Measurements from ENCODE around the gene PAPOLG.

DNA sequence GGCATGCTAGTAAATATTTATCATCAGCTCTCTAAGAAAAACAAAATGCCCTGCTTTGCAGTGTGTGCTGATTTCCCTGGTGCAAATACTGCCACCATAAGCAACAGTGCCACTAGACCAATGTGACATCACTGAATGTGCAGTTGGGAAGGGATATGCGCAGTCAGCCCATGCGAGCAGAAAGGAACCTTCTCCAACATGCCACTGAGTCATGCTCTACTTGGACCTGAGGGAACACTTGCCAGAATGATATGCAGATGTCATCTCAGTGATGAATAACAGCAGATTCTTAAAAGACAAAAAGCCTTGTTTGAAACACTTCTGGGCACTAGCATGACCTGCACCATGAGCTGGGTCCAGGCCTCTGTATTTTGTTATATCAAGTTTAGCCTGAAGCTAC lies 70.0 kb downstream of the PAPOLG start:
- no peak for TF ChIP-seq POLR2A (IDR thresholded peaks at IDR 0.05; ENCODE audit: low read length)
- TF ChIP-seq GATA1 (IDR thresholded peaks at IDR 0.05; ENCODE audit: low read depth, low read length) = no peak

Data from erythroblast (primary cell).